Transverse colon (tissue), 3 donors: ENCODE measurements around the gene NT5DC1.

ENCODE experiments used
- EP300 ChIP-seq: sonication (generic); formaldehyde crosslinking; IDR thresholded peaks from one replicate; pipeline ENCODE4 v1.6.1; 2017; ENCODE audit warnings: antibody characterized with exemption, low read depth
- TF ChIP-seq, protein P1 (sequence below), 5 experiments: fragments of 200-600 bp in 3 of 5; fragments of 450-650 bp in 2 of 5; sonication (generic) in 3 of 5; IDR thresholded peaks; 1 replicate in 2 of 5; 2 replicates in 3 of 5; pipeline ENCODE4 v1.5.1; 2016 to 2017; ENCODE audit warnings: antibody characterized with exemption in 5 of 5, inconsistent platforms in 3 of 5, mild to moderate bottlenecking in 2 of 5, moderate library complexity in 1 of 5

DNA sequence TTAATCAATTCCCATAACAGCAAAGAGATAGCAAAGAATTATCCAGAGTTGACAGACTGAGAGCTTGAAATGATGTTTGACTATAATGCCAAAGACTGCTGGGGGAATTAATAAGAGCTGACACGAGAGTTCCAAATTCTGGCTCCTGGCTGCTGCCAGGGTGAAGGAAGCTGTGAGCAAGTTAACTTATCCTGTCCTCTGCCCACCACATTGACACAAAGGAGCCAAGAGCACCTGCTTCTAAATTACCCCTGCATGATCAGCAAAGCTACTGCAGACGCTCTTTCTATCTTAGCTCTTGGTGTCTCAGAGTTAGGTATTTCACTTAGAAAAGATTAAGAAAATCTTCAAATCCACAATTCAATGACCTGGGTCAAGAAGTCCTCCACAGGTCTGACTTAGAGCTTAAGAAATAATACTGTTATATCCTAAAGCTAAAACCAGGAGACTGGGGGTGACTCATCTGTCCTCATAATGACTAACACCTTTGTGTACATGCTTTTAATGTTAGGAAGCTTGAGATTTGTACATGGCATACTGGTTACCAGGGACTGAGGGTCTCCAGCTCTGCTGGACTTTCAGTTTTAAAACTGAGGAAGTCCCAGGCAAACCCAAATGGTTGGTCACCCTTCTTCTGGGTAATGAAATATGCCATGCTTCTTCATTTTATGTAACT is 26.8 kb upstream of the NT5DC1 start:
- no peak for TF ChIP-seq EP300
- TF ChIP-seq, protein P1, sequence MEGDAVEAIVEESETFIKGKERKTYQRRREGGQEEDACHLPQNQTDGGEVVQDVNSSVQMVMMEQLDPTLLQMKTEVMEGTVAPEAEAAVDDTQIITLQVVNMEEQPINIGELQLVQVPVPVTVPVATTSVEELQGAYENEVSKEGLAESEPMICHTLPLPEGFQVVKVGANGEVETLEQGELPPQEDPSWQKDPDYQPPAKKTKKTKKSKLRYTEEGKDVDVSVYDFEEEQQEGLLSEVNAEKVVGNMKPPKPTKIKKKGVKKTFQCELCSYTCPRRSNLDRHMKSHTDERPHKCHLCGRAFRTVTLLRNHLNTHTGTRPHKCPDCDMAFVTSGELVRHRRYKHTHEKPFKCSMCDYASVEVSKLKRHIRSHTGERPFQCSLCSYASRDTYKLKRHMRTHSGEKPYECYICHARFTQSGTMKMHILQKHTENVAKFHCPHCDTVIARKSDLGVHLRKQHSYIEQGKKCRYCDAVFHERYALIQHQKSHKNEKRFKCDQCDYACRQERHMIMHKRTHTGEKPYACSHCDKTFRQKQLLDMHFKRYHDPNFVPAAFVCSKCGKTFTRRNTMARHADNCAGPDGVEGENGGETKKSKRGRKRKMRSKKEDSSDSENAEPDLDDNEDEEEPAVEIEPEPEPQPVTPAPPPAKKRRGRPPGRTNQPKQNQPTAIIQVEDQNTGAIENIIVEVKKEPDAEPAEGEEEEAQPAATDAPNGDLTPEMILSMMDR (IDR thresholded peaks at IDR 0.05) = no peak
